Measurements from ENCODE around the gene VPS37C.

DNA sequence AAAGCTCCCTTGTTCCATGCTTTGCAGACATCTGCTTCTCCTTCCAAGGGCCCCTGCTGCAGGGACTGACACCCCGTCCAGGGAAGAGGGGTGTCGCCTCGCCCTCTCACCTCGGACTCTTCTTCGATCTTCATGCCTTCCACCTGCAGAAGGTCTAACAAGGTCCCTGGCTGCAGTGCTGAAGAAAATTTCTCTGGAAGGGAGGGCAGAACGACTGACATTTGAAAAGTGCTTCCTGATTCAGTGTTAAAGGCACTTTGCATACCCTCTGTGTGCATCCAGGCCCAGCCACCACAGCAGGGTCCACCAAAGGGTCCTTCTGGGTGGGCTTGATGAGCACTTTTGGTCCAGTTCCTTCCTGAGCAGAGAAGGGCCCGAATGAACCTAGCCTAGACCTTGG is 28.1 kb downstream of the VPS37C start:
- TF ChIP-seq RAD21 (IDR thresholded peaks at IDR 0.05; ENCODE audit: low read depth) (no peak), YY1 (IDR thresholded peaks at IDR 0.05; ENCODE audit: low read depth) (no peak), TCF12 (IDR thresholded peaks at IDR 0.05; ENCODE audit: low read depth) (no peak)
